C1 segment of cervical spinal cord (tissue), 14 donors: ENCODE data around the gene POLR3E.
"Not testable (repeated sequence)": the region's sequence is repeated elsewhere in the genome, so short reads cannot be mapped to it uniquely, and the experiment has no call there.

Experiments used
- DNase-seq, 14 donors: peaks; one replicate each; lab custom pipeline; 2025; lab: John Stamatoyannopoulos, UW

POLR3E gene

DNA sequence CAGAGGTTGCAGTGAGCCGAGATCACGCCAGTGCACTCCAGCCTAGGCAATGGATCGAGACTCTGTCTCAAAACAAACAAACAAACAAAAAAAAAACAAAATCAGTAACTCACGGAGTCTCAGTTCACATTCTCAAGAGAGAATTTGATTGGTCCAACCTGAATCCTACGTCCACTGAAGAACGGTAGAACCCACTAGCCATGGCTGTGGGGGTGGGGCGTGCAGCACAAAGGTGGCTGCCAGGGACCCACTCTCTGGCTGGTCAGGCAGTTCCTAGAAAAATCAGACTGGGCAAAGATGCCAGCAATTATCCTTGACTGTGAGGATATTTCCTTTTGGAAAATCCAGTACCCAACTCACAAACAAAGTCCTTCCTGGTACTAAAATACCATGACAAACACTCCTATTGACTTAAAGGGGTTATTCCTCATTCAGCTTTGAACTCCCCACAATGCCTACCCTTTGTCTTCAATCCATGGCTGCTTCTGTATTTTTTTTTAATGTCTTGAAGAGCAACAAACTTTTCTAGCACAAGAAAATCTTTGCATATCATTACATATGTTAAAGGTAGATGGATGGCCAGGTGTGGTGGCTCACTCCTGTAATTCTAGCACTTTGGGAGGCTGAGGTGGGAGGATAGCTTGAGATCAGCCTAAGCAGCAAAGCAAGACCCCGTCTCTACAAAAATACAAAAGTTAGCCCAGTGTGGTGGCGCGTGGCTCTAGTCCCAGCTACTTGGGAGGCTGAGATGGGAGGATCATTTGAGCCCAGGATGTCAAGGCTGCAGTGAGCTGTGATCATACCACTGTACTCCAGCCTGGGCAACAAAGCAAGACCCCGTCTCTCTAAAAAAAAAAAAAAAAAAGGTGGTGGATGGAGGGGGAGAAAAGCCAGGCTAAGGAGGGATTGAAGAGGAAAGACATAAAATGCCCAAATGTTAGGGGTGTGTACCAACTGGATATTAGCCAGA lies 3.8 kb upstream of the POLR3E start:
- no peak for DNase-seq

- peak in 1 of 14 donors; percentile 39 for DNase-seq
Observed at GRCh38 chr16:22296225-22297113, 740 bp upstream of the POLR3E start.

GRCh38 chr16:22297871-22298733 lies 893 bp downstream of the POLR3E start:
- peak in 12 of 14 donors; percentile 22 to 75 (median 40) for DNase-seq

- DNase-seq = no peak
Observed at GRCh38 chr16:22299036-22299435, 1.8 kb downstream of the POLR3E start.

GRCh38 chr16:22300427-22301071 lies 3.3 kb downstream of the POLR3E start:
- DNase-seq = peak in 13 of 14 donors; percentile 3 to 63 (median 36)

GRCh38 chr16:22301423-22301822 lies 4.2 kb downstream of the POLR3E start:
- DNase-seq = not testable (repeated sequence)

GRCh38 chr16:22302776-22303363 lies 5.7 kb downstream of the POLR3E start:
- DNase-seq = no peak

- DNase-seq = no peak
Observed at GRCh38 chr16:22304411-22304810, 7.2 kb downstream of the POLR3E start.

DNA sequence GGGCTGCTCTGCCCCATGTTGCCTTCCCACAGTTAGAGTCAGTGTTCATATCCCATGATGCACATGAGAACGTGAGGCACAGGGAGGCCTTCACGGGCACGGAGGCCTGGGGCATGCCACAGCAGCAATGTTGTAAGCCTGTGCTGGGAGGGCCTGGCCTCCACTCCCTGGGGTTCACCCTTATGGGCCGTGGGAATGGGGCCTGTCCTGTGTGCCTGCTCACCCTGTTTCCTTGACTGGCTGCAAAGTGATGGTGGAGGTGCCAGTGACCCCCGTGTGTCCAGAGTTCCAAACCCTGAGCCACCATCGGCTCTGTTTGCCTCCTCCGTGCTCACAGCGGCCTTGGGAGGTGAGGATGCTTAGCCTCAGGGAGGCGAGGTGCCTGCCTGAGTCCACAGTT lies 9.6 kb downstream of the POLR3E start:
- no peak for DNase-seq

DNA sequence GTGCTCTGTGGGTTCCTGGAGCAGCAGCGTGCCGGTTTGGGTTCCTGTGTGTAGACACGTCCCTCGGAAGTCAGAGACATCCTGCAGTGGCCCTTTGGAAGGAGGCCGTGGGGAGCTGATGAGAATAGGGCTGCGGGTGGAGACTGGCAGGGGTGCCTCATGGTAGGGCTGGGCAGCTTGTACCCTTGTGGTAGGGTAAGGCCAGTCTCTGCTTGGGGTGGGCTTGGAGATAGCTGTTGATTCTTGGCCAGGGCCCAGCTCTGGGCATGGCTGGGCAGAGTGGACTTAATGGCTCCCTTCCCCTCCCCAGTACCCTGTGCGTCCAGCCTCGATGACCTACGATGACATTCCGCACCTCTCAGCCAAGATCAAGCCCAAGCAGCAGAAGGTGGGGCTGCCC lies 10.6 kb downstream of the POLR3E start:
- no peak for DNase-seq

GRCh38 chr16:22308824-22309520 lies 11.8 kb downstream of the POLR3E start:
- DNase-seq = no peak

DNA sequence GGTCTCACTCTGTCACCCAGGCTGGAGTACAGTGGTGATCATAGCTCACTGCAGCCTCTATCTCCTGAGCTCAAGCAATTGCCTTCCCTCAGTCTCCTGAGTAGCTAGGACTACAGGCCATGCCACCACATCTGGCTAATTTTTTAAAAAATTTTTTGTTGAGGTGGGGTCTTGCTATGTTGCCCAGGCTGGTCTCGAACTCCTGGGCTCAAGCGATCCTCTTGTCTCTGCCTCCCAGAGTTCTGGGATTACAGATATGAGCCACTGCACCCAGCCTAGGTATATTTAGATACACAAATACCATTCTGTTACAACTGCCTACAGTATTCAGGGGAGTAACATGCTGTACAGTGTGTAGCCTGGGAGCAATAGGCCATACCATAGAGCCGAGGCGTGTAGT lies 14.3 kb downstream of the POLR3E start:
- DNase-seq = no peak

GRCh38 chr16:22312897-22313781 lies 15.9 kb downstream of the POLR3E start:
- DNase-seq = no peak

GRCh38 chr16:22313876-22314470 lies 16.8 kb downstream of the POLR3E start:
- no peak for DNase-seq

DNA sequence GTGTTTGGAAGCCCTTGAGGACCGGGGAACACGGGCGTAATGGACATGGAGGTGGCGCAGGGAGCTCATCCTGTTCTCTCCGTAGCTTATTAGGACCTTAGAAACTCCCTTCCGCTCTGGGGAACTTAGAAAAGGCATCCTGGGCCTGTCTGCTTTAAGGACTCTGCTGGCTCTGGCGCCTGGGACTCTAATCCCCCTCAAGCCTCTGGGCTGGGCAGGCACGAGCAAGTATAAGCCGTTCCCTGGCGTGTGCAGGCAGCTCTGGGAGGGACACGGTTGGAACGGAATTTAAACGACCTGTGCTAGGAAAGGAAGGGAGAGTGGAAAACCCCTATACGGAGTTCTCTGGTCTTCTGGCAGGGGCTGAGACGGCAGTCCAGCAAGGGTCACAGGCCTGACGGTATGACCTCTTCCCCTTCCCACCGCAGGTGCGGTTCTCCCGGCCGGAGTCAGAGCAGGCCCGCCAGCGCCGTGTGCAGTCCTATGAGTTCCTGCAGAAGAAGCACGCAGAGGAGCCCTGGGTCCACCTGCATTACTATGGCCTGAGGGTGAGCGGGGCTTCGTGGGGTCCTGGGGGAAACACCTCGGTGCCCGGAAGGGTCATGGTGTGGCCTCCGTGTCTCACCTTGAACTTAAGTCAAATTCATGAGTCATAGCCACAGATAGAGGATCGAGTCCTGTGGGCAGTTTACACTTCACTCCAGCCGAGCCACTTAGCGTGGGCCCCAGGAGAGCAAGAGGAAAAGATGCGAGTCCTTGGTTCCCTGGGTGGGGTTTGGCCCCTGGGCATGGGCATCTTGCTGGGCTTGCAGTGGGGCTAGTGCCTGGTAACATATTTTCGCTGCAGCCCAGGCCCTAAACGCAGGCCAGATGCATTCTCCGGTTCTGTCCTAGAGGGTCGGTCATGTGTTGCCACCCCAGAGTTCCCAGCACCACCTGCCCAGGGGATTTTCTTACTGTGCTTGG lies 17.7 kb downstream of the POLR3E start:
- DNase-seq = no peak

GRCh38 chr16:22315979-22316378 lies 18.8 kb downstream of the POLR3E start:
- no peak for DNase-seq

GRCh38 chr16:22316411-22316811 lies 19.2 kb downstream of the POLR3E start:
- DNase-seq = no peak
